D341Med (cell line): ENCODE measurements around the gene ZNF385C.
A peak's percentile ranks its signal among the peaks of the same experiment; 100 is the strongest.
"Not testable (repeated sequence)": the region's sequence is repeated elsewhere in the genome, so short reads cannot be mapped to it uniquely, and the experiment has no call there.

Experiments
- DNase-seq: peaks from one replicate; pipeline ENCODE4 v3.0.0; 2012; ENCODE audit warnings: low spot score

The ZNF385C gene

DNA sequence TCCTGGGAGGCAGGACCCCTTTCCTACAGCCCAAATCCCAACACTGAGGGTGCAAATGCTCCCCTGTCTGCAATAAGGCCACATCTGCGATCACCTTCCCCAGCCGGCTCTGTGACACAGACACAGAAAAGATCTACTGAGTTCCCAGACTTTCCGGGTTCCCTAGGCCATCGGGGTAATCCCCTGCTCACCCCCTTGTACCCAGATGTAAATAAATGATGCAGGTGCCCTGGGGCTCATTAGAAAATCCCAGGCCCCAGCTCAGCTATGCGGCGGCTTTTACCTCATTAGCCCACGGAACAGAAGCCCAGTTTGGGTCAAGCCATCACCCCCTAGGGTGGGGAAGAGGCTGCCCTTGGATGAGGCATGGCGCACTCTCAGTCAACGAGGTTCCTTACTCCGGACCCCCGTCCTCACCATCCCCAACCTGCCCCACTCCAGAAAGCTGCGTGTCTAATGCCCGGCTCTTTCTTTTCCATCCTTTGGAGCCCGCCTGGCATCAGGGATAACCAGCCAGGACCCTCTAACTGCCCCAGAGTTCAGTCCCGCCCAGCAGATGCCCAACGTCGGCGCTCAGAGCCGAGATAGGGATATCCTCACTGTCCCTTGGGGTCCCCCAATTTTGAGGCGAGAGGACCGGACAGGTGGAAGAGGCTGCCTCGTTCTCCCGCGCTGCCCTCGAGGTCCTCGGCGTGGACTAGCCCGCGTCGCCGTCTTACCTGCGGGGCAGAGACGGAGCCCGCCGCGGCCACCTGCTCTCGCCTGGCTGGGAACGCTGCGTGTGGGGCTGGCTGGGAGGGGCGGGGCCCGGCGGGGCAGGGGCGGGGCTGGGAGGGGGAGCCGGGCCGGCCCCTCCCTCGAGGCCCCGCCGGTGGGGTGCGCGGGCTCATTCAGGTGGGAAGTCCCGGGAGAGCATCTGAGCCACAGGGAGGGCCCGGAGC, at the start of gene ZNF385C:
Gene ZNF385C (minus strand): TSS at position 783 of the 941 bp plus-strand sequence. CDS start 35,417 bp downstream, outside the sequence.
- no peak for DNase-seq

GRCh38 chr17:42146911-42147607, 48.8 kb upstream of the ZNF385C start:
- DNase-seq = no peak

- not testable (repeated sequence) for DNase-seq
Measured at GRCh38 chr17:42143138-42143537, 44.9 kb upstream of the ZNF385C start.

- DNase-seq = no peak
Measured at GRCh38 chr17:42142371-42142896, 44.2 kb upstream of the ZNF385C start.

DNA sequence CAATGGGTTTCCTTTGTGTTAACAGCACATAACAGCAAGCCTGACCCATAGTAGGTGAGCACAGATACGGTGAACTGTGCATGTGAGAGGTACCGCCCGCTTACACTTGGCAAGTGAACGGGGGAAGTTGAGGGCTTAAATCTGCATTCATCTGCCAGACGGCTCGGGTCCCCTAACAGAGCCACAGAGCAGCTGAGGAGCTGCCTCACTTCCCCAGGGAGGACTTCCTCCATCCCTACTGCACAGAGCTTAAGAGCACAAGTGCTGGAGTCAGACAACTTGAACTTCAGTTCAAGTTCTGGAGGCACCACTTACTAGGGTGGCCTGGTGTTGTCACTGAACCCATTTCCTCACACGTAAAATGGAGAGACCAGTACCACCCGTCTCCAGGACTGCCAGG, 43.1 kb upstream of the ZNF385C start:
- DNase-seq = peak; percentile 43

DNA sequence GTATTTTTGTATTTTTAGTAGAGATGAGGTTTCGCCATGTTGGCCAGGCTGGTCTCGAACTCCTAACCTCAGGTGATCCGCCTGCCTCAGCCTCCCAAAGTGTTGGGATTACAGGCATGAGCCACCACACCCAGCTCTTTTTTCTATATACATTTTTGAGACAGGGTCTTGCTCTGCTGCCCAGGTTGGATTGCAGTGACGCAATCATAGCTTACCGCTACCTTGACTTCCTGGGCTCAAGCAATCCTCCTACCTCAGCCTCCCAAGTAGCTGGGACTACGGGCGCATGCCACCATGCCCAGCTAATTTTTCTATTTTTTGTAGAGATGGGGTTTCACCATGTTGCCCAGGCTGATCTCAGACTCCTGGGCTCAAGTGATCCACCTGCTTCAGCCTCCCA, 42.4 kb upstream of the ZNF385C start:
- not testable (repeated sequence) for DNase-seq

GRCh38 chr17:42138749-42139492, 40.6 kb upstream of the ZNF385C start:
- DNase-seq = peak; percentile 56

GRCh38 chr17:42136654-42137051, 38.4 kb upstream of the ZNF385C start:
- DNase-seq = no peak

DNA sequence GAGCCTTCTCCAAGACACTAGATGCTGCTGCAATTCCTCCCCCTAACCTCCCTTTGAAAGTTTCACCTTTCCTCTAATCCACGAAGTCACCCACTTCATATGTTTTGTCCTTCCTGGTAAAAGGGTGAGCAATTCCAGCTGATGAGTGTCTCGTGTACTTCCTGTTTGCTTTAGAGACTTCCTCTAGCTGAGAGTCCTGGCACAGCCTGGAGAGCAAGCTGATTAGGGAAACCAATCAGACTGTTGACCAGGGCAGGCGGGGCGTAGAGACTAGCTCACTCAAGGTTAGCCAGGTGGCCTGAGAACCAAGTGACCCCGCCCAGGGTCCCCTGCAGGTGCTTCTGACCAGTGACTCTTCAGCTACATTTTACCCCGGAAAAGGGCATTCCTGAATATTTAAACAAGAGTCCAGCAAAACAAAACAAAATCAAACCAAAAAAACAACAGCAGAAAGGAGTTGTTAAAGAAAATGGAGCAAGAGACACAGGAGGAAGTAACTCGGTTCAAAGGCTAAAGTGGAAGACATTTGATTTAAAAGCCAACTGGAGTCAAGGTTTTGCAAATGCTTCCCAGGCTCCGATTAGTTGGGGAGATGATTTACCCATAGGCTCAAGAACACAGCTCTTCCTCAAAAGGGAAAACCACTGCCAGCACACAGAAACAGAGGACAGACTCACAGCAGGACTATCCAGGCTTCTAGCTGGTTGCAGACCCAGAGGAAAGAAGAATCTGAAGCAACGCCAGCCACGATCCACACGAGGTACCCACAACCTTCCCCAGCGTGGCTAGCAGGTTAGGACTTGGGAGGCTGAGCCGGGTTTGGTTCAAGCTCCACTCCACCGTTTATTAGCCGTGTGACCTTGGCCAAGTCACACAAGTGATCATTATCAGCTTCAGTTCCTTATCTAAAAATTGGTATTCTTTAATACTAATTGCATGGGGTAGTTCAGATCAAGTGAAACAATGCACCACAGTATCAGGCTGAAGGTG, 37.7 kb upstream of the ZNF385C start:
- DNase-seq = no peak

GRCh38 chr17:42135151-42135550, 36.9 kb upstream of the ZNF385C start:
- DNase-seq = no peak

DNA sequence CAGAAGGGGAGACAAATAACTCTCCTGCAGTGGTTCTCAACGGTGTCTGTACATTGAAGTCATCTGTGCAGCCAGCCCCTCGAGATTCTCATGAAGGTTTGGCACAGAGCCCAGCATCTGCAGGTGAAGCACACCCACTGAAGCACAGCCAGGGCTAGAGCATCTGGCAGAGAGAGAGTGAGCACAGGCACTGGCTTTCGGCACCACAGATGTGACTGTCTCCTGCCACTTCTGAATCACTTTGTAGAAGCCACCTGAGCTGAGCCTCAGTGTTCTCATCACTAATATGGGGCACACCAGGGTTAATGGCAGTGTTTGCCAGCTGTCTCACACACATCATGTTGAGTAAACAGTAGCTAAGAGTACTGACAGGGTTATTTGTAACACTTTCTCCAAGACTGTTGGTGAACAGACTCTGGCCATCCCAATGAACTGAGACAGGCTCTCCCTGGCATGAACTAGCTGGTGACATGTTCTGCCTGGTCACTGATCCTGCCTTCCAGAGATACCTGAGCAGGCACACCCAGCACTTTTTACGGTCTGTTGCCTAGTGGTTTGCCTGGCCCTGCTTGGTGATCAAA, 35.3 kb upstream of the ZNF385C start:
- no peak for DNase-seq

GRCh38 chr17:42132941-42133340, 34.7 kb upstream of the ZNF385C start:
- no peak for DNase-seq

DNA sequence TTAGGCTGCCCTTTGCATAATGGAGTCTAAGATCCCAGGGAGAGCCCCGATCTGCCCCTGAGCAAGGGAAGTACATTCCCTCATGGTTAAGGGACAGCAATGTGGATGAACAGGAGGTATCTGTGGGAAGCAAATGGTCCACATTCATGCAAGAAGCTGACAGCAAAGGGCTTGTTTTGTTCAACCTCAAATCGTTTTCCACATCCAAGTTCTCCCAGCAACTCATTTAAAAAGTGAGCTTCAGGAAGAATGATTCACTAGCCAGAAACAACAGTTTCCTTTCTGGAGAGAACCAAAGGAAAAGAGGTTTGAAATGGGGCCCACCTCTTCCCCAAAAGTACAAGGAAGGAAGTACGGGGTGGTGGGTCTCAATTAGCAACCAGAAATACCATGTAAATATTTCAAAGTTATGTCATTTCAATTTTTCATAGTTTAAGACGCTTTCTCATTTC, 33.7 kb upstream of the ZNF385C start:
- DNase-seq = no peak

GRCh38 chr17:42131232-42131631, 33.0 kb upstream of the ZNF385C start:
- no peak for DNase-seq

- DNase-seq = no peak
Measured at GRCh38 chr17:42130310-42130936, 32.1 kb upstream of the ZNF385C start.

DNA sequence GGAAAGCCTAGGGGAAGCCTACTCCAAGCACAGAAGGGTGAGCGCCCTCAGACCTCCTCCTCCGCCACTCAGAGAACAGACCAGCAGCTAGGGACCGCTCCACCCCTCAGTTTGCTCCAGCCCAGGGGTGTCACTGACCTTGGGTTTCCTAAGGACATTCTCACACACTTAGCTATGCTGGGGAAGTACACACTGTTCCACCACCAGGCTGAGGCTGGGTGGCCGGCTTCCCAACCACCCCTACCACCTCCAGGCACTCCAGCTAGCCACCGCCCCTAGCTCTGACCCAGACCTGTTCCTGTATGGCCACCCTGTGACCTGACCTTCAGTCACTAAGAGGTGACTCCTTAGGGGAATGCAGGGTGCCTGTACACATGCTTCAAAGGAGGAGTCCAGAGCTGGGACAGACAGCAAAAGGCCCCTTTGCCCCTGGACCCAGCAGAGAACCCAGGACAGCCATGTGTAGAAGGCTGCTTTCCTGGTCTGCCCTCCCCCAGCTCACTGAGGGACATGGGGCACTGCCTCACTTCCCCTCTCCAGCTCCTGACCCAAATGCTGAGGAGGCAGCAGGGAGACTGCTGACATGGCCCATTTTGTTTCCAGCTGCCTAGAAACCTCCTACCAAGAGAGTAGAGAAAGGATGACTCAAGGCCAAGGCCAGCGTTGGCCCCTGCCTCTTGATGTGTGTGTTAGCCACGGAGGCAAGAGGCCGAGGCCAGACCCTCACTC, 31.0 kb upstream of the ZNF385C start:
- DNase-seq = no peak

DNA sequence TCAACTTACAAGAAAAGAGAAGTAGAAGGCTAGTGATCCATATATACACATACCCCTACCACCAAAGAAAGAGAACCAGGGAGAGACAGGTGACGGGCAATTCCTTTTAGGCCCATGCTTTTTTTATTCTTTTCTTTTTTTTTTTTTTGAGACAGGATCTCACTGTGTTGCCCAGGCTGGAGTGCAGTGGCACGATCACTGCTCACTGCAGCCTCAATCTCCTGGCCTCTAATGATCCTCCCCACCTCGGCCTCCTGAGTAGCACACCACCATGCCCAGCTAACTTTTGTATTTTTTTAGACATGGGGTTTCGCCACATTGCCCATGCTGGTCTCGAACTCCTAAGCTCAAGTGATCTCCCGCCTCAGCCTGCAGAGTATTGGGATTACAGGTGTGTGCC, 29.1 kb upstream of the ZNF385C start:
- DNase-seq = no peak

GRCh38 chr17:42126836-42127235, 28.6 kb upstream of the ZNF385C start:
- DNase-seq = no peak

DNA sequence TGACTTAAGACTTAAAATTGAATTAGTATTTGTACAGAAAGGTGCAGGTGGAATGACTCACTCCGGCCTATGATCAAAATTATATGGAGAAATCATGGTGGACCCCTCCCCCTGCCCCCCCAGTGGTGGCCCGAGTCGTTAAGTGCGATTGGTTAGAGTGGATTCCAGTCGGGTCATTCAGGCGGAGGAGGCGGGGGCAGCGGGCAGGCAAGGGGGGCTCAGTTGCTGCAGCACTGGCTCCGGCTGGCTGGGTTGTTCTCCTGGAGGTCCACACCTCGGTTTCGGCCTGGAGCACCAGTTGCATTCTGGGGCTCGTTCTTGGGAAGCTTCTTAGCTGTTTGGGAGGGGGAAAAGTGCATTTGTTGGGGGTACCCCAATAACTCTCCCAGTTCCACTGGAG, 27.3 kb upstream of the ZNF385C start:
- no peak for DNase-seq
